Measurements from ENCODE around the gene ITGA2. TPM values are rescaled to one million over a fixed set of nuclear protein-coding genes. Genes with fewer than 3 reads are reported as not detected.

Gene ITGA2
- total and polyA plus RNA-seq, 2 donors (not counting 1 experiment from before 2014, with no cell fraction given) = not detected

DNA sequence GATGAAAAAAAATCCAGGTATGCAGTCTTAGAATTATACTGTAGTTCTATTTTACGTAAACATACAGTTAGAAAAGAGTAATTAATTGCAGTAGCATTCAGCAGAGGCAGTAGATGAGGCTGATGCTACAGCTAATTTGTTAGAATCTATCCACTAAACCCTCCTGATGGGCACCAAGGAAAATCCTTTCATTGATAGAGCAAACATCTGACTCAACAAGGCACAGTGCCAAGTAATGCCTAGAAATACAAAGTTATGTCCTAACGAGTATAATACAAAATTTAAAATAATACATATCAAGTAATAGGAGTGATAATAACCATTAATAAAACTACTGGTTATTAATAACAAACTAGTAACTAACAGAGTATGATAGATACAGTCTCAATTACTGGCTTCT, 111.5 kb downstream of the ITGA2 start:
- ATAC-seq (ENCODE audit: low read depth) = no peak
- H3K4me1 Mint-ChIP-seq = peaks cover 5% of the 10 kb centered on the region

DNA sequence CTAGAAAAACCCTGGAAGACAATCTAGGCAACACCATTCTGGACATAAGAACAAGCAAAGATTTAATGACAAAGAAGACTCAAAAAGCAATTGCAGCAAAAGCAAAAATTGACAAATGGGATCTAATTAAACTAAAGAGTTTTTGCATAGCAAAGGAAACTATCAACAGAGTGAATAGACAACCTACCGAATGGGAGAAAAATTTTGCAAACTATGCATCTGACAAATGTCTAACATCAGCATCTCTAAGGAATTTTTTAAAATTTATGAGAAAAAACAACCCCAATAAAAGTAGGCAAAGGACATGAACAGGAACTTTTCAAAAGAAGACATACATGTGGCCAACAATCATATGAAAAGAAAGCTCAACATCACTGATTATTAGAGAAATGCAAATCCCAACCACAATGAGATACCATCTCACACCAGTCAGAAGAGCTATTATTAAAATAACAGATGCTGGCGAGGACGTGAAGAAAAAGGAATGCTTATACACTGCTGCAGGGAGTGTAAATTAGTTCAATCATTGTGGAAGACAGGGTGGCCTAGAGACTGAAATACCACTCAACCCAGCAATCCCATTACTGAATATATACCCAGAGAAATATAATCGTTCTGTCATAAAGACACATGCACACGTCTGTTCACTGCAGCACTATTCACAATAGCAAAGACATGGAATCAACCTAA, 116.6 kb downstream of the ITGA2 start:
- no peak for DNase-seq
- Histone ChIP-seq H3K4me1 (ENCODE audit: control insufficient read depth in 2 of 2, insufficient read depth in 2 of 2, low read length in 2 of 2) (peaks cover 9 to 11% of the 10 kb centered on the region in 2 donors), H2AFZ (ENCODE audit: insufficient read depth, low read depth, low read length, poor library complexity, severe bottlenecking) (no peak overlapping the region), H3K4me3 (ENCODE audit: control extremely low read depth in 1 of 5, extremely low read depth in 1 of 5, insufficient read depth in 1 of 5, low read depth in 2 of 5, low read length in 4 of 5) (no peak overlapping the region), H3K4me2 (replicated peaks; ENCODE audit: low read depth, low read length, poor library complexity, severe bottlenecking) (no peak overlapping the region), H4K20me1 (ENCODE audit: control insufficient read depth, insufficient read depth, low read length, poor library complexity, severe bottlenecking) (no peaks in the 10 kb centered on the region), H3K27ac (ENCODE audit: low read length in 2 of 2) (no peak overlapping the region), H3K36me3 (replicated peaks in 1 of 2; ENCODE audit: control extremely low read depth in 1 of 2, control insufficient read depth in 1 of 2, extremely low read depth in 1 of 2, insufficient read depth in 2 of 2, low read length in 1 of 2) (peaks cover 8 to 40% of the 10 kb centered on the region in 2 experiments), H3K9ac (ENCODE audit: low read length) (no peak overlapping the region), H3K9me3 (ENCODE audit: control extremely low read depth in 1 of 3, control insufficient read depth in 2 of 3, insufficient read depth in 1 of 3, low read length in 2 of 3) (no peaks in the 10 kb centered on the region), H3K27me3 (replicated peaks in 1 of 4; ENCODE audit: control extremely low read depth in 1 of 4, control insufficient read depth in 3 of 4, insufficient read depth in 4 of 4, low read length in 3 of 4) (no peaks in the 10 kb centered on the region), H3K79me2 (ENCODE audit: control insufficient read depth, insufficient read depth, low read length) (peaks cover 14% of the 10 kb centered on the region)
- TF ChIP-seq, protein P1, sequence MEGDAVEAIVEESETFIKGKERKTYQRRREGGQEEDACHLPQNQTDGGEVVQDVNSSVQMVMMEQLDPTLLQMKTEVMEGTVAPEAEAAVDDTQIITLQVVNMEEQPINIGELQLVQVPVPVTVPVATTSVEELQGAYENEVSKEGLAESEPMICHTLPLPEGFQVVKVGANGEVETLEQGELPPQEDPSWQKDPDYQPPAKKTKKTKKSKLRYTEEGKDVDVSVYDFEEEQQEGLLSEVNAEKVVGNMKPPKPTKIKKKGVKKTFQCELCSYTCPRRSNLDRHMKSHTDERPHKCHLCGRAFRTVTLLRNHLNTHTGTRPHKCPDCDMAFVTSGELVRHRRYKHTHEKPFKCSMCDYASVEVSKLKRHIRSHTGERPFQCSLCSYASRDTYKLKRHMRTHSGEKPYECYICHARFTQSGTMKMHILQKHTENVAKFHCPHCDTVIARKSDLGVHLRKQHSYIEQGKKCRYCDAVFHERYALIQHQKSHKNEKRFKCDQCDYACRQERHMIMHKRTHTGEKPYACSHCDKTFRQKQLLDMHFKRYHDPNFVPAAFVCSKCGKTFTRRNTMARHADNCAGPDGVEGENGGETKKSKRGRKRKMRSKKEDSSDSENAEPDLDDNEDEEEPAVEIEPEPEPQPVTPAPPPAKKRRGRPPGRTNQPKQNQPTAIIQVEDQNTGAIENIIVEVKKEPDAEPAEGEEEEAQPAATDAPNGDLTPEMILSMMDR (IDR thresholded peaks at IDR 0.05) = no peak
- TF ChIP-seq EZH2 (IDR thresholded peaks at IDR 0.05; ENCODE audit: borderline replicate concordance, insufficient read depth, low read depth, low read length, poor library complexity, severe bottlenecking) = no peak
- no peak overlapping the region for H3K4me3 Mint-ChIP-seq
- no peak for ATAC-seq (ENCODE audit: low read depth)
- no peak overlapping the region for H3K27ac Mint-ChIP-seq
- WGBS (ENCODE audit: insufficient coverage) = no CpG with 5 or more reads among the region's 5 CpGs
- CTCF ChIA-PET = interaction anchor here (1.0 to 4.6 kb wide), 3 partner anchors 9 to 10 kb away, joined by 4 to 37 read pairs (median 4); no protein-coding TSS in a partner anchor
- H3K27me3 Mint-ChIP-seq = no peaks in the 10 kb centered on the region
- POLR2A ChIA-PET = no interaction called here
- H3K4me1 Mint-ChIP-seq = peaks cover 42% of the 10 kb centered on the region
- no peaks in the 10 kb centered on the region for H3K9me3 Mint-ChIP-seq (ENCODE audit: insufficient read depth)
- intact Hi-C loops (cut with micrococcal nuclease) = no loop called here

More for the DNA sequence above, 111.5 kb downstream of the ITGA2 start:
- ChIA-PET POLR2A (no interaction called here), CTCF (interaction anchor here (1.2 kb wide), 1 partner anchor 9 kb away, joined by 3 read pairs; no protein-coding TSS in a partner anchor)
- Histone ChIP-seq H3K9me3 (ENCODE audit: control extremely low read depth in 1 of 3, control insufficient read depth in 2 of 3, insufficient read depth in 1 of 3, low read length in 2 of 3) (no peaks in the 10 kb centered on the region), H3K27me3 (replicated peaks in 1 of 4; ENCODE audit: control extremely low read depth in 1 of 4, control insufficient read depth in 3 of 4, insufficient read depth in 4 of 4, low read length in 3 of 4) (no peaks in the 10 kb centered on the region), H3K27ac (ENCODE audit: low read length in 2 of 2) (no peak overlapping the region), H3K4me1 (ENCODE audit: control insufficient read depth in 2 of 2, insufficient read depth in 2 of 2, low read length in 2 of 2) (no peaks in the 10 kb centered on the region), H3K9ac (ENCODE audit: low read length) (no peak overlapping the region), H3K79me2 (ENCODE audit: control insufficient read depth, insufficient read depth, low read length) (no peaks in the 10 kb centered on the region), H4K20me1 (ENCODE audit: control insufficient read depth, insufficient read depth, low read length, poor library complexity, severe bottlenecking) (no peaks in the 10 kb centered on the region), H2AFZ (ENCODE audit: insufficient read depth, low read depth, low read length, poor library complexity, severe bottlenecking) (no peak overlapping the region), H3K4me2 (replicated peaks; ENCODE audit: low read depth, low read length, poor library complexity, severe bottlenecking) (no peak overlapping the region), H3K36me3 (replicated peaks in 1 of 2; ENCODE audit: control extremely low read depth in 1 of 2, control insufficient read depth in 1 of 2, extremely low read depth in 1 of 2, insufficient read depth in 2 of 2, low read length in 1 of 2) (peaks cover 8 to 57% of the 10 kb centered on the region in 2 experiments), H3K4me3 (ENCODE audit: control extremely low read depth in 1 of 5, extremely low read depth in 1 of 5, insufficient read depth in 1 of 5, low read depth in 2 of 5, low read length in 4 of 5) (no peak overlapping the region)
- intact Hi-C loops (cut with micrococcal nuclease) = no loop called here
- no peak overlapping the region for H3K27ac Mint-ChIP-seq
- no peaks in the 10 kb centered on the region for H3K9me3 Mint-ChIP-seq (ENCODE audit: insufficient read depth)
- no CpG with 5 or more reads among the region's 2 CpGs for WGBS (ENCODE audit: insufficient coverage)
- DNase-seq = no peak
- TF ChIP-seq EZH2 (IDR thresholded peaks at IDR 0.05; ENCODE audit: borderline replicate concordance, insufficient read depth, low read depth, low read length, poor library complexity, severe bottlenecking) = no peak
- TF ChIP-seq, protein P1 (IDR thresholded peaks at IDR 0.05) = no peak
- no peaks in the 10 kb centered on the region for H3K27me3 Mint-ChIP-seq
- no peak overlapping the region for H3K4me3 Mint-ChIP-seq

Data from B cell (primary cell).